Hepatic stellate cell (primary cell): ENCODE data around the gene BHLHE23.
"Not testable (repeated sequence)": the region's sequence is repeated elsewhere in the genome, so short reads cannot be mapped to it uniquely, and the experiment has no call there.

Experiments used
- DNase-seq: peaks from one replicate; pipeline ENCODE4 v3.0.0; 2011; ENCODE audit warnings: low spot score

Gene BHLHE23

DNA sequence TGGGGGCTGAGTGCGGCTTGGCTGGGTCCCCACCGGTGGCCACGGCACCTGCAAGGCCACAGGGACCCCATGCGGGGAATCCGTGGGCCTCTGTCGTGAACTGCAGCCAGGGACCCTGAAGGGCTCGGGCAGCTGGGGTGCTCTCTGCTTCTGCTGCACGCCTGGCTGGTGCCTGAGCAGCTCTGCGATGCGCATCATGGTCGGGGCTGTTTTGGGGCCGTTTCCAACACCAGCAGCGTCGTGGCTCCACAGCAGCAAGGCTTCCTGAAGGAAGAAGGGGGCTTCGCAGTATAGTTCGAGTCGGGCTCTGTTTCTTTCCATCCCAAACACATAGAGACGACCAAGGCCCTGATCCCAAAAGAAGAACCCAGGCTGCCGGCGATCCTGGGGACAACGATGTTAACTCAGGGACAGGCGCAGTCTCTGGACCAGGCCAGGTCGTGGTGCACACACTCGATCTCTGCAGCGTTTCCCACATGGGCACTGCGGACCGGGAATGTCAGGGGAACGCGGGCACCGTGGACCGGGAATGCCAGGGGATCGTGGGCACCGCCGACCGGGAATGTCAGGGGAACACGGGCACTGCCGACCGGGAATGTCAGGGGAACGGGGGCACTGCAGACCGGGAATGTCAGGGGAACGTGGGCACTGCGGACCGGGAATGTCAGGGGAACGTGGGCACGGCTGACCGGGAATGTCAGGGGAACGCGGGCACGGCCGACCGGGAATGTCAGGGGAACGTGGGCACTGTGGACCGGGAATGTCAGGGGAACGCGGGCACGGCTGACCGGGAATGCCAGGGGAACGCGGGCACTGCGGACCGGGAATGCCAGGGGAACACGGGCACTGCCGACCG lies 36.8 kb upstream of the BHLHE23 start:
- DNase-seq, result no peak

DNA sequence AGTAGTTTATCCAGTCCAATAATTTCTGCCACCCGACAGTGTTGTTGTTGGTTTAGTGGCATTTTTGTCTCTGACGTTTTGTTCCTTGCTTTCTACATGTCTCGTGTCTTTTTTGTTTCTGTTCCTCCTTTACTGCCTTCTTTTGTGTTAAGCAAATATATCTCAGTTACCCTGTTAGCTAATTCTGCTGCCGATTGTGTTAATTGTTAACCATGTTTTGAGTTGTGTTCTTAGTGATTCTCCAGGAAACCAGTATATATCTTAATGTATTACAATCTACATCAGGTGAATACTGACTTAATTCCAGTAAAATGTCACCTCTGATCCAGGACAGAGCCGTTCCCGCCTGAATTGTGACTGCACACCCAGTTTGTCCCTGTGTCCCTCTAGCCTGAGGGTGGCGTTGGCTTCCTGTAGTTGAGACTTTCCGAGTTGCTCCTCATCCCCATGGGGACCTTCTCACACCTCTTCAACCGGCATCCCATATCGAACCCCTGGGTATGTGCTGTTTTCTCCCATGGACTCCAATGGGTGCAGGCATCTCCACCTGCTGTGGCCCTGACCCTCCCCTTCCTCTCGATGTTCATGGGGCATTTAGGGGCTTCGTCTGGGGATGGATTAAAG lies 35.8 kb upstream of the BHLHE23 start:
- DNase-seq, result no peak

DNA sequence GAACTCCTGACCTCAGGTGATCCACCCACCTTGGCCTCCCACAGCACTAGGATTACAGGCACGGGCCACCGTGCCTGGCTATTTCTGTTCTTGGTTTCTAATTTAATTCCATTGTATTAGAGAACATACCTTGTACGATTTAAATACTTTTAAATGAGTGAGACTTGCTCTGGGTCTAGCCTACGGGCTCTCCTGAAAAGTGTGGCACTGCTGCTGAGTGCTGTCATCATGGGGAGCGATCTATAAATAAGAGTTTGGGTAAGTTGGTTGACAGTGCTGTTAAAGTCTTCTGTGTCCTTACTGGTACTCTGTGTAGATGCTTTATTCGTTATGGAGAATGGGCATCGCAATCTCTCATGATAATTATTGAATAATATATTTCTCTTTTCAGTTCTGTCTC lies 35.0 kb upstream of the BHLHE23 start:
- no peak for DNase-seq

DNA sequence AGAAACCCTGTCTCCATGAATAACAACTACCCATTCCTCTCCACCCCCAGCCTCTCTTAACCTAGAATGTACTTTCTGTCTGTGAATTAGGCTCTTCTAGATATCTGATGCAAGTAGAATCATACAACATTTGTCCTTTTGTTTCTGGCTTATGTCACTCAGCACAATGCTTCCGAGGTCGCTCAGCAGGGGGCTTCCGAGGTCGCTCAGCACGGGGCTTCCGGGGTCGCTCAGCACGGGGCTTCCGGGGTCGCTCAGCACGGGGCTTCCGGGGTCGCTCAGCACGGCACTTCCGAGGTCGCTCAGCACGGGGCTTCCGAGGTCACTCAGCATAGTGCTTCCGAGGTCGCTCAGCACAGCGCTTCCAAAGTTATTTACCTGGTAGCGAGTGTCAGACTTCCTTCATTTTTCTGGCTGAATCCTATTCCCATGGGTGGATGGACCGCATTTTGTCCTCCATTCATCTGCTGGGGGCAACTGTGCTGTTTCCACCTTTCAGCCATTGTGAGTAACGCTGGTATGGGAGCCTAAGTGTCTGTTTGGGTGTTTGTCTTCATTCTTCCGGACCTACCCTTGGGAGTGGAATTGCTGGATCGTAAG lies 31.0 kb upstream of the BHLHE23 start:
- DNase-seq, result no peak

DNA sequence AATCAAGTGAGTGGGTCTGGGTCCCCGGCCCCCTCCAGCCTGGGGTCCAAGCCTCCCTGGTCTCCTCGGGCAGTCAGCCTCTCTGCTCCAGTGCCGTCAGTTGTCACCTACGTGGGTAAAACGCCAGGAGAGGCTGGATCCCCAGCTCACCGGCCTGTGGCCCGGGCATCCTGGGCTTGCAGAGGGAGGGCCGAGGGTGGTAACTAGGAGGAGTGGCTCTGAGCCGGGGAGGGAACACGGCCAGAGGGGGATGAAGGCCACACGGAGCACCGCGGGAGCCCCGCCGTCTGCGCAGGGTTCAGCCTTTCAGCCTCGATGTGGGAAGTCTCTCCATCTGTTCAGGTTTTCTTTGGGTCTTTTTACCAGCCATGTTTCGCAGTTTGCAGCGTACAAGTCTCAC lies 29.5 kb upstream of the BHLHE23 start:
- DNase-seq, result no peak

DNA sequence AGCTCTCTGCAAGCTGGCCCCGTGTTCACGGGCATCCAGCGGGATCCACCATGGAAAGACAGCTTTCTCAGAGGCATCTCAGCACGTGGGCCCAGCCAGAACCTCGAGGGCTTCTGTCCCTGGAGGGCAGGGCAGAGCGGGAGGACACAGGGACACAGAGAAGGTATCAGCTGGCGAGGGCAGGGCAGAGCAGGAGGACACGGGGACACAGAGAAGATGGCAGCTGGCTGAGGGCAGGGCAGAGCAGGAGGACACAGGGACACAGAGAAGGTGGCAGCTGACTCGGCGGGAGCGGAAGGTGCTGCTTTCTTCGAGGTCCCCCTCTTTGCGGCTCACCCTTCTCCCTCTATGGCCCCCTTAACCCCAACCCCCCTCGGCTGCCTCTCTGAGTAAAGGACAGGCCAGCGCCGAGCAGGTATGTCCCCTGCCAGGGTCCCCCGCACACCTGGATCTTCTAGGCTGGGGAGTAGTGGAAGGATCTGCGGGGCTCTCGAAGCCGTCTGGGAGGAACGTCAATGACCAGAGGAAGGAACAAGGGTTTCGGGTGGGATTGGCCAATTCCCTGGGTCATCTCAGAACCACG lies 28.9 kb upstream of the BHLHE23 start:
- no peak for DNase-seq

DNA sequence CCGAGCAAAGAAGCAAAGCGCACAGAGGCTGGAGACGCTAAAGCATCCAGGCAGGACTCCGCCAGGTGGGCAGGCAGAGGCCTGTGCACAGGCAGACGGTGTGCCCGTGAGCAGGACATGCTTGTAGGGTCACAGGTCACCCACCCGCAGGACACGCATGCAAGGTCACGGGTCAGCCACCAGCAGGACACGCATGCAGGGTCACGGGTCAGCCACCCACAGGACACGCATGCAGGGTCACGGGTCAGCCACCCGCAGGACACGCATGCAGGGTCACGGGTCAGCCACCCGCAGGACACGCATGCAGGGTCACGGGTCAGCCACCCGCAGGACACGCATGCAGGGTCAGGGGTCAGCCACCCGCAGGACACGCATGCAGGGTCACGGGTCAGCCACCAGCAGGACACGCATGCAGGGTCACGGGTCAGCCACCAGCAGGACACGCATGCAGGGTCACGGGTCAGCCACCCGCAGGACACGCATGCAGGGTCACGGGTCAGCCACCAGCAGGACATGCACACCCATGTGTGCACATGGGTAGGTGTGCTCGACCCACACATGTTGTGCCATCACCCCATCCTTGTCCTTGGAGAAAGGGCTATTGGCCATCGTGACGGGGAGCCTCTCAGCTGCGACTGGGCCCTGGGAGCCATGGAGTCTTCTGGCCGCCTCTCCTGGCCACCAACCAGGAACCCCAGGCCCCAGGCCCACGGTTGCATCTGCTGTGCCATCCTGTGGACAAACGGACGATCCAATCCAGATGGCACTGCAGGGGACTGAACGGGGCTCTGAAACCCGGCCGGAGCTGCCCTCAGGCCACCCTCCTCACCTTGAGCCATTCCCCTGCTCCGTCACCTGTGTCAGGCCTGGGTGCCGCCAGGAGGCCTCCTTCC lies 28.2 kb upstream of the BHLHE23 start:
- DNase-seq, result not testable (repeated sequence)

DNA sequence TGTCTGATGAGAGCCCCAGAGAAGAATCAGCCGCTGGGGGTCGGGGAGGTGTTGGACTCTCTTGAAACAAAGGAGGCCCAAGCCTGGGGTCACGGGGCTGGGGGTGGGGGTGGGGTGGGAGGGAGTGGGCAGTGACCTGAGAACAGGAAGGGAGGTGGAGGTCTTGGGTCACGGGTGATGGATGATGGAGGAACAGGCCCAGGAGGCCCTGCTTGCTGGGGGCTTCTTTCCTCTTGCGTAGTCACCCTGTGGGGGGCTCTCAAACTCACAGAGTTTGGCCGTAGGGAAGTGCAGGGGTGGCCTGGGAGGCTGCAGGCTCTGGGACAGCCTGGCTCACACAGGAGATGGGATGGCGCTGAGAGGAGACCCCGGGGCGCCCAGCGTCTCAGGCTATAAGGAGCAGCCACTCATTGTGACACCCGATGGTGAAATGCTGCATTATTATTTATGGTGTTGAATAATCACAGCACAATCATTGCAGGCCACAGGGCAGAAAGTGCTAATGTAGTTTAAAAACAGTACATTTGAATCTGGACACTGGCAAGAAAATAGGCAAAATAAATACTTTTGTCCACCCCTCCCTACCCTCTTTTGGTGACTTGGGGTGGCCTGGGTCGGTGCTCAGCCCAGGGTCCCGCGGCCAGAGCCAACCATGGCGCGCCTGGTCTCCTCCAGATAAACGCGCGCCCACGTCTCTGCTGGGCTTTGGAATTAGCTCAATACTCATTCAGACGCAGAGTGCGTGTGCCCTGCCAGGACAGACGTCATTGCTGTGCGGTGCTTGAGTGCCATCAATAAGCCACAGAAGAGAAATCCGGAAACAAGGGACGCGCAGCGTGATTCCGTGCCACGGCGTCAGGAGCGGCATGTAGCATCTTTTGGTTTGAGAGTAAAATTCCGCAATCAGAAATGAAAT lies 27.3 kb upstream of the BHLHE23 start:
- DNase-seq, result no peak

DNA sequence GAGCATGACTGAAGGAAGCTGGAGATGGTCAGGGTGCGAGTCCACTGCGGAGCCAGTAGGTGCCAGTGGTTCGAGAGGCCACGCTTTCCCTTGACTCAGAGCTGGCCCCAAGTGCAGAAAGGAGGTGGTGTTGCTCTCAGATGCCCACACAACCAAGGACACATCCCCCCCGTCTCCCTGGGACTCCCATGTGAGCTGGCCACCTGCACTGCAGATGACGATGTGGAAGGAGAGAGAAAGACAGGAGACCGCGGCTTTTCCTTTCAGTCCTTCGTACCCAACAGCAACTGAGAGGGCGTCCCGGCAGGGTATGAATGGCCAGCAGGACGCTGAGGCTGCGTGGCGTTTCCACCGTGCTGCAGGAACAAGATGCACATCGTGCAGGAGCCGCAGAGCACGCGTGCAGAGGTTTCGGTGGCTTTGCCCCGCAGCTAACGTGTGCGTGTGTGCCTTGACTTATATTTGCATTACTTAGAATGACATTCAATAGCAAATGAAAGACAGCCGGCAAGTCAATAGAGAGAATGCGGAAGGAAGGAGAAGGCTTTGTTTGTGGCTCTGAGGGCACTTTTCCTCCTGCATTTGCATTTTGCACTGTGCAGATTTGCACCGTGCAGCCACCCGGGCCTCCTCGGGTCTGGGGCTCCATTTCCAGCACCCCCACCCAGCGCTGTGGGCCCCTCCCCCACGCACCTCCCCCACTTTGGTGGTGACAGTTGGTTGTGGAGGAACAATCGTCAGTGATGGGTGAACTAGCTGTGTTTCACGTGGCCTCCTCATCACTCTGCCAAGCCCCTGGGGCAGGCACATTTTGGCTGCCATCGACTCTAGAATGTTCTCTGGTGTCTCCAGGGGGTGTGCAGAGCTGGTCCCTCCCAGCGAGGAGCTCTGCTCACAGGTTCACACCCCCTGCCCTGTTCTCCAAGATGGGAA lies 26.4 kb upstream of the BHLHE23 start:
- no peak for DNase-seq

DNA sequence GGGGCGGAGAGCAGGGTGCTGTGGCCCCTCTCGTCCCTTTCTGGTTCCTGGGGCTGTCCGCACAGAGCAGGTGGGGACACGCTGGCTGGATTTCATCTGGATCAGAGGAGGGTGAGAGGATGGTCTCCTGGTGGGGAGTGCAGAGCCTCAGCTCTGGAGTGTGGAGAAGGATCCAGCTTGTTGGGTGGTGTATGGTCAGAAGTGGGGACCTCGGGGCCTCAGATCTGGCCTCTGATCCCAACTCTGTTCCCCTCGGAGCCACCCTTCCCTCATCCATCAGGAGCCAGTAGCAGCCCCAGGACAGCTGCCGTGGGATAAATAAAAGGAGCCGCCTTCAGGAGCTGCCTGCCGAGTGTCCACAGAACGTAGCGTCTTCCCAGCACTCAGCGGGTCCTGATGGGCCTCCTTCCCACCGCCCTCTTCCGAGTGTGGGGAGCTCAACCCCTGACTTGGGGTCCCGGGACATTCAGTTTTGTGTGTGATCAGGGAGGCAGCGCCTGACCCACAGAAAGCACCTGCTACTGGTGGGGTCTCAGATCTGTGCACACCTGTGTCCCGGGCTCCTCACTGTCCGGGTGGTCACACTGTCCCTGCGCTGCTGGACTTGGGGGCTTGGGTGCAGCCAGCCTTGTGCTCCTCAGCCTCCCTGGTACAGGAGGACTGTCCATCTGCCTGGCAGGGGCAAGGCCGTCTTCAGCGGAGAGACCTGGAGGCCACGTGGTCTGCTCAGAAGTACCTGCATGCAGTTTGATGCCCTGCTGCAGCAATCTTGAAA lies 25.4 kb upstream of the BHLHE23 start:
- no peak for DNase-seq

DNA sequence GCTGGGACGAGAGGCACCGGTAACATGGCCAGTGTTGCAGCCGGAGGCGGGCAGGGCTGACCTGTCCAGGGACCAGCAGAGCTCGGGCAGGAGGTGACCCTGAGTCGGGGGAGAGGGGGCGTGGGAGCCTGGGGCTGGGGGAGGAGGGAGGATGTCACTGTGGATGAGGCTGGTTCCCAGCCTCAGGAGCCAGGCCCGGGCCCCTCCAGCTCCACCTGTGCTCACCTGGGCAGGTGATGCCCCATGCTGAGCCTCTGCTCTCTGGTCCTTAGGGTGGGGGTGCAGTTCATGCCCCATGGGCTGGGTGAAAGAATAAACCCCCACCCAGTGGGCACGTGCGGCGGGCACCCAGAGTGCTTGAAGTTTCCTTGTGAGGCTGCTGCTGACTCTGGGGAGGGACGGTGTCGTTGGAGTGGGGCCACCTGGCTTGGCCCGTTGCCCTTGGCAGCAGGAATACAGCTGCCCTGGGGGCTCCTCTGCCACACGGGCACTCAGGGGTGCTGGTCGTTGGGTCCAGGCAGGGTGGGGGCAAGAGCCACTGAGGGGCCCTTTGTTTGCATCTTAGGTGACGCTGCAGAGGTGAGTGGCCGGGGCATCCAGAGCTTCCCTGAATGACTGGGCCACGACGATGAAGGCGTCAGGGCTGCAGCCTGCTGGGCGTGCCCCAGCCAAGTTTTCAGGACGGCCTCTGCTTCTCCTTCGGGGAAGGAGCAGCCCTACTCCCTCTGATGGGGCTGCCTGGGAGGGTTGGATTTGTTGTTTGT lies 24.7 kb upstream of the BHLHE23 start:
- no peak for DNase-seq

DNA sequence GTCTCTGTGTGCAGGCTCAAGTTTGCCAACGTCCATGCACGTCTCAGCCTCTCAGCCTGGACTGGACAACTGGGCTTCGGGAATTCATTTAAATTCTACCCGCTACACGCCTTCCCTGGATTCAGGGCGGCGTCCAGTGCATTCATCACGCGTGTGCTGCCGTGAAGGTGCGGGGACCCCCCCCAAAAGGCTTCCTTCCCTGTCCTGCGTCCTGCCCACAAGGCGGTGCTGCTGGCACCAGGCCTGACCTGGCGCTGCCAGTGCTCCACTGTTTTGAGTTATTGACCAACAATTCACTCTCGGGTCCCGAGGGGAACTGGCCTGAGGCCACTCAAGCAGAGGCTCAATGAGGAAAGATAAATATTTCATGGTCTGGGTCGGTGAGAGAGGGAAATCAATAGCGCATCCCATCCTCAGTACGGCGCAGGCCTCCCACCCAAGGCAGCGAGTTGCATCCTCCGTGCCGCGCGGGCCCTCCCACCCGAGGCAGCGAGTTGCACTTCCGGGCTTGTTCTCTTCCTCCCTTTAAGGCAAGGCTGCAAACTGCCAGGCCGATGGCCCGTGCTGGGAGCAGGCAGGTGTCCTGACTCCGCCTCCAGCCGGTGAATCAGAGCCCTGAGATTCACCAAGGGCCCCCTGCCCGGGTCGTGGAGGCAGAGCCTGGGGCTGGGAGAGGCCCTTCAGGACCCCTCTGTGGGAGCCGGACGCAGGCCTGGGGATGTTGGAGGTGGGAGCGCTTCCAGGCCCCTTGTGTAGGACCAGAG lies 22.8 kb upstream of the BHLHE23 start:
- no peak for DNase-seq

DNA sequence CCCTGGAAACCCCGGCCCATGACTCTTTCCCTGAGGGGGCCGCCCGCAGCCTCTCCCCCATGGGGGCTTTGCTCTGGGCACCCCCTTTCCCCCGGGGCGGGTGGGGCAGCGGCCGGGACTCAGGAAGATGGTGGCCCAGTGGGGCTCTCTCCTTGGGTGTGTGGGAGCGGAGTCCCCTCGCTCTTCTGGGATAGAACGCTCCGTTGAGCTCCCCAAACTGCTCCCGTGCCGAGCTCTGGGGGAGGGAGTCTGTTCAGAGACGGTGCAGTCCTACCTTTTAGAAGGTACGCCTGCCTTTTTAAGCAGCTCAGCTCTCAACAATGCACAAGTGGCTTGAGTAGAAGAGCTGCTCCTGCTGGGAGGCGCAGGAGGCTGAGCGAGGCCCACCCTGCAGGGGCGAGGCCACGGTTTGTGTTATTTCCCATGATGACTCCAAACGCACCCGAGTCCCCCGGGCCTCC lies 21.7 kb upstream of the BHLHE23 start:
- DNase-seq, result no peak

DNA sequence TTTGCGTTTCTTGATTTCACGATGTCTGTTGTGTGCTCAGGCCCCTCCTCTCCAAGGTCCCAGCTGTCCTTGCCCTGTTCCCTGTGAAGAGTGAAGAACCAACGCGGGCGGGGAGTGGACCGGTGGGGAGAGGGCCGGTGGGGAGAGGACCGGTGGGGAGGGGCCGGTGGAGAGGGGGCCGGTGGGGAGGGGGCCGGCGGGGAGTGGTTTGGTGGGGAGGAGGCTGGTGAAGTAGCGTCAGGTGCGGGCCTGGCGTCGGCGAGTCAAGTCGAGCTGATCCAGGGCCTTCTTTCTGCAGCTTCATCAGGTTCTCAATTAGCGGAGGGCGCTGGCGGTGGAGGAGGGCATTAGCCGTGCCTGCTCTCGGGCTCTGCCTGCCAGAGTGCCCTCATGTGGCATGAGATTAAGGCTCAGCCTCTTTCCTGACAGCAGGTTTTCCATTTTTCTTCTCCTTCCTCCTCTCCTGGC lies 21.2 kb upstream of the BHLHE23 start:
- DNase-seq, result no peak

DNA sequence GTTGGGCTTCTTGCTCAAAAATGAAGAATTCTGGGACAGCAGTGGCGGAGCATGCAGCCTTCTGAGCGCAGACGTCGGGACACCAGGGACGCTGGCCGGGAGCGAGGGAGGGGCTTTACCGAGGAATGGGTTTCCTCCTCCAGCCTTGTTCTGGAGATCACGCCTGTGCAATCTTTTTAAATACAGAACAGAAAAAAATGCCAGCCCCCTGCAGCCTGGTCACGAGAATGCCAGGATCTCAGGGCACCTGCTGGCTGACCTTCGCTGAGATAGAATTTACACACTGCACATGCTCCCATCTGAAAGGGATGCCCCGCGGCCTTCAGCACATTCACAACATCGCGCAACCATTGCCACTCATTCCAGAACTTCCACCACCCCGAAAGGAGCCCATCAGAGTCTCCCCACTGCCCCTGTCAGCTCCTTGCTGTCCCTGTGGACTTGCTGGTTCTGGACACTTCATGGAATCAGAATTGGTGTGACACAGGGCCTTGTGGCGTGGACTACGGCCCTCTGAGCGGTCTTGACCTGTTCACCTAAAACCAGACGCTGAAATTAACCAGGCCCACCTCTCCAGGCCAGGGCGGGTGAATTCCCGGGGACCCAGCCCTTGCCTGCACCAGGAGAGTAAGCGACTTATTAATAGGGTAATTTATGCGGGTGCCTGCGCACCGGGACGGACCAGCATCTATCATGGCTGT lies 20.6 kb upstream of the BHLHE23 start:
- DNase-seq, result no peak

DNA sequence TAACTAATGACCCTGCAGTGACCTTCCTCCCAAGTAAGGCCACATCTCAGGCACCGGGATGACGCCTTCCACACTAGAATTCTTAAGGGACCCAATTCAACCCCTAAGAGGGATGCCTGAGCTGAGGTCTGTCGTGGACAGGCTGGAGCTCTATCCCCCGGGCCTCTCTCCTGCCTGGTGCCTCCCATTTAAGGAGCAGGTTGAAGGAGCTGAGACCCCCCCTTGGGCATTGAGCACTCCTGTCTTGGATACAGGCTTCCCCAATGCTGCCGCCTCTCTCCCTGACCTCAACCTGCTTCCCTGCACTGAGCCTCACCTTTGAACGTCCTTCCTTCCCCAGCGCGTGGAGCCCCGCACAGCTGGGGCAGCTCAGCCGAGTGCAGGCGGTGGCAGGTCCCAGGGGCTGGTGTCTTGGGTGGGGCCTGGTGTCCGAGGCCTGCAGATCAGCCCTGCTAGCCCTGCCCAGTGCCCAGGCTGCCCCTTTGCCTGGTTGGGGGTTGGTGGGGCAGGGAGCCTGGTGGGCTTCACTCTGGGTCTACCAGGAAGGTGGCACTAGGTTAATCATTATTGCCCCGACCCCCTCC lies 19.9 kb upstream of the BHLHE23 start:
- no peak for DNase-seq
